Cardiac fibroblast (primary cell): ENCODE data around the gene ROR2.

Experiments used
- DNase-seq, 2 donors: peaks; one replicate each; pipeline versions ENCODE4 v3.0.0 to v3.0.0-alpha.2; 2010; ENCODE audit warnings: low read depth in 2 of 2
- H3K4me3 ChIP-seq, 2 donors: replicated peaks in 1 of 2; 1 replicate in 1 of 2; 2 replicates in 1 of 2; pipeline ENCODE4 v1.5.1; 2011; ENCODE audit warnings: low read depth in 2 of 2, low read length in 2 of 2, mild to moderate bottlenecking in 2 of 2, moderate library complexity in 1 of 2
- CTCF ChIP-seq: IDR thresholded peaks from one replicate; pipeline ENCODE4 v1.5.1; 2011; ENCODE audit warnings: low read depth, mild to moderate bottlenecking, low read length, inconsistent platforms

The ROR2 gene

GRCh38 chr9:91604451-91605179 is 345.4 kb downstream of the ROR2 start:
- no peak for TF ChIP-seq CTCF
- no peak overlapping the region for H3K4me3 ChIP-seq
- no peak for DNase-seq

GRCh38 chr9:91603932-91604331 is 346.1 kb downstream of the ROR2 start:
- DNase-seq, result no peak
- TF ChIP-seq CTCF, result no peak

GRCh38 chr9:91599564-91599963 is 350.5 kb downstream of the ROR2 start:
- no peak for TF ChIP-seq CTCF
- no peak overlapping the region for H3K4me3 ChIP-seq
- DNase-seq, result no peak

More at GRCh38 chr9:91603932-91604331, 346.1 kb downstream of the ROR2 start:
- H3K4me3 ChIP-seq, result no peak overlapping the region

GRCh38 chr9:91591627-91592026 is 358.4 kb downstream of the ROR2 start:
- no peak for DNase-seq
- TF ChIP-seq CTCF, result no peak
- no peak overlapping the region for H3K4me3 ChIP-seq

GRCh38 chr9:91589101-91589553 is 360.9 kb downstream of the ROR2 start:
- DNase-seq, result peak; percentile 85 to 92
- H3K4me3 ChIP-seq, result no peak overlapping the region
- TF ChIP-seq CTCF, result no peak

GRCh38 chr9:91586282-91586681 is 363.7 kb downstream of the ROR2 start:
- H3K4me3 ChIP-seq, result no peak overlapping the region
- no peak for TF ChIP-seq CTCF
- no peak for DNase-seq

- no peak for TF ChIP-seq CTCF
- DNase-seq, result no peak
- no peak overlapping the region for H3K4me3 ChIP-seq
Measured at GRCh38 chr9:91583966-91584365, 366.1 kb downstream of the ROR2 start.
